H1 (cell line): ENCODE measurements around the gene SLC2A13.

Experiments
- CREB1 ChIP-seq: IDR thresholded peaks from 2 replicates; pipeline ENCODE4 v1.6.1; 2012; ENCODE audit warnings: inconsistent platforms
- PHF8 ChIP-seq: fragments of 200-600 bp; sonication (generic); conservative IDR thresholded peaks from 2 replicates; pipeline ENCODE4 v1.7.1; 2012; ENCODE audit warnings: low read depth, mild to moderate bottlenecking, inconsistent platforms, low read length, moderate library complexity
- RXRA ChIP-seq: IDR thresholded peaks from 2 replicates; pipeline ENCODE4 v1.6.1; 2011; ENCODE audit warnings: low read depth, mild to moderate bottlenecking, low read length, moderate library complexity; ENCODE audit not compliant: insufficient read depth
- SIN3A ChIP-seq, 2 experiments: IDR thresholded peaks in 1 of 2; conservative IDR thresholded peaks in 1 of 2; 2 replicates each; pipeline ENCODE4 v1.6.1; 2011 to 2012; ENCODE audit warnings: low read length in 2 of 2, improper control_type of control experiment in 1 of 2, low read depth in 1 of 2, mild to moderate bottlenecking in 1 of 2

DNA sequence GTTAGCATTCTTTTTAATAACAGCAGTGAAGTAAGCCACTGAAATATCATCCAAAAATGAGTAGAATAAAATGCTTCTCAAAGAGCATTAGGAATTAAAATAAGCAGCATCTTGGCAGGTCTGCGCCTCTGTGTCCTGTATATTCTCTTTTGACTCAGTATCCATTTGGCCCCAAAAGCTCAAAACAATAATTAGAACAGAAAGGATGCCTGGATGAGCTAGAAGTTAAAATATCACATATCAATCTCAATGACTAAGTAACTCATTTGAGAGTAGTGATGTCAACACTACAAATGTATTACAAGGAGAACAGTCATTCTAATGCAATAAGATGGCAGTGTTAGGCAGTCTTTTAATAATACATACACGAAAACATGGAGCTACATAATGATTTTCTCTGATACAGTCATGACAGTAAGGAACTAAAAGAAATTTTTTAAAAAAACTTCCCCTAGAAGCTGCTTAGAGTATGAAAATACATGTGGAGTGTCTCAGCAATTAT is 325.4 kb downstream of the SLC2A13 start:
- TF ChIP-seq PHF8 (no peak), CREB1 (no peak), SIN3A (conservative IDR thresholded peaks at IDR 0.05 in 1 of 2, IDR thresholded peaks at IDR 0.05 in 1 of 2; ENCODE audit: low read depth in 1 of 2, low read length in 2 of 2) (no peak), RXRA (no peak)
